Osteoblast (primary cell): ENCODE measurements around the gene FXYD4. TPM values are rescaled to one million over a fixed set of nuclear protein-coding genes. Genes with fewer than 3 reads are reported as not detected.

Experiments used
- DNase-seq: peaks from one replicate; pipeline ENCODE4 v3.0.0; 2011; ENCODE audit warnings: low spot score, mixed read lengths; ENCODE audit not compliant: insufficient read length; ENCODE audit errors: missing footprints
- H2AFZ ChIP-seq: 2 replicates; pipeline ENCODE4 v1.6.0; 2011; ENCODE audit warnings: mild to moderate bottlenecking, low read length
- H3K27ac ChIP-seq: 2 replicates; pipeline ENCODE4 v1.5.1; 2011; ENCODE audit warnings: mild to moderate bottlenecking, low read depth, low read length, moderate library complexity
- H3K27me3 ChIP-seq: 2 replicates; pipeline ENCODE4 v1.6.0; 2012; ENCODE audit warnings: mild to moderate bottlenecking, control low read depth, inconsistent platforms, low read length, moderate library complexity; ENCODE audit not compliant: insufficient read depth
- H3K36me3 ChIP-seq: 2 replicates; pipeline ENCODE4 v1.5.1; 2011; ENCODE audit warnings: mild to moderate bottlenecking, low read length, control low read depth, moderate library complexity; ENCODE audit not compliant: insufficient read depth
- H3K4me1 ChIP-seq: 2 replicates; pipeline ENCODE4 v1.5.1; 2011; ENCODE audit warnings: mild to moderate bottlenecking, low read length, control low read depth, moderate library complexity; ENCODE audit not compliant: insufficient read depth
- H3K4me2 ChIP-seq: 2 replicates; pipeline ENCODE4 v1.6.0; 2011; ENCODE audit warnings: mild to moderate bottlenecking, low read length; ENCODE audit not compliant: insufficient read depth
- H3K4me3 ChIP-seq: fragments of 200-600 bp; sonication (generic); 3 replicates; pipeline ENCODE4 v1.5.1; 2012; ENCODE audit warnings: mild to moderate bottlenecking, low read length, inconsistent platforms; ENCODE audit not compliant: insufficient read depth
- H3K79me2 ChIP-seq: 2 replicates; pipeline ENCODE4 v1.6.0; 2012; ENCODE audit warnings: mild to moderate bottlenecking, low read length, control low read depth, inconsistent platforms; ENCODE audit not compliant: insufficient read depth
- H3K9me3 ChIP-seq: 2 replicates; pipeline ENCODE4 v1.5.1; 2011; ENCODE audit warnings: low read depth, low read length, control low read depth
- H4K20me1 ChIP-seq: 2 replicates; pipeline ENCODE4 v1.6.0; 2012; ENCODE audit warnings: mild to moderate bottlenecking, low read length, control low read depth; ENCODE audit not compliant: insufficient read depth
- CTCF ChIP-seq: IDR thresholded peaks from 2 replicates; pipeline ENCODE4 v1.5.1; 2011; ENCODE audit warnings: mild to moderate bottlenecking, low read depth, low read length, moderate library complexity; ENCODE audit errors: extremely low read depth
- small RNA-seq: library from RNA; depleted of rRNA; stranded (forward); fragments of <200 nt; gene quantifications from one replicate; pipeline ENCODE3, GENCODE V24; 2012
- total RNA-seq: library from RNA; depleted of rRNA; stranded (reverse); fragments of >200 nt; gene quantifications from 2 replicates; pipeline ENCODE4 v1.2.3, GENCODE V29; 2012

Gene FXYD4
- total RNA-seq, 1 donor: not detected

- Histone ChIP-seq H3K79me2 (no peaks in the 10 kb centered on the region), H3K4me2 (no peak overlapping the region), H3K27me3 (no peaks in the 10 kb centered on the region), H3K9me3 (no peaks in the 10 kb centered on the region), H3K4me1 (peaks cover 7% of the 10 kb centered on the region), H2AFZ (no peak overlapping the region), H3K4me3 (no peak overlapping the region), H3K27ac (no peak overlapping the region), H4K20me1 (no peaks in the 10 kb centered on the region), H3K36me3 (no peaks in the 10 kb centered on the region)
- TF ChIP-seq CTCF: no peak
- no peak for DNase-seq
Observed at GRCh38 chr10:43424416-43424815, 53.0 kb downstream of the FXYD4 start.

Small RNA genes within 50 kb of the gene (small RNA-seq; reads per million reads assigned to genes)
- gene RNU6ATAC11P: not detected
- gene SNORD3J: 0.37 reads per million

Other genes starting within 250 kb of the FXYD4 start
- 31.8 and 37.7 TPM in 2 replicates for gene CSGALNACT2, start 233.2 kb upstream of the FXYD4 start, total RNA-seq
- gene RASGEF1A, start 104.6 kb upstream of the FXYD4 start, total RNA-seq: 1.1 TPM in 1 of 2 replicates, not detected in the other
- gene HNRNPF, start 37.5 kb downstream of the FXYD4 start, total RNA-seq: 221 and 229 TPM in 2 replicates
- gene ZNF487, start 65.5 kb downstream of the FXYD4 start, total RNA-seq: 8.3 and 9.4 TPM in 2 replicates
- 4.7 and 5.0 TPM in 2 replicates for gene ZNF239, start 203.0 kb downstream of the FXYD4 start, total RNA-seq
- gene ZNF485, start 234.8 kb downstream of the FXYD4 start, total RNA-seq: 2.5 and 4.7 TPM in 2 replicates